Cortex of kidney (tissue), 1 donor: ENCODE measurements around the gene CD58.
"Not testable (repeated sequence)": the region's sequence is repeated elsewhere in the genome, so short reads cannot be mapped to it uniquely, and the experiment has no call there.

Experiments
- DNase-seq: peaks from one replicate; lab custom pipeline; 2025; lab: John Stamatoyannopoulos, UW

The CD58 gene, protein sequence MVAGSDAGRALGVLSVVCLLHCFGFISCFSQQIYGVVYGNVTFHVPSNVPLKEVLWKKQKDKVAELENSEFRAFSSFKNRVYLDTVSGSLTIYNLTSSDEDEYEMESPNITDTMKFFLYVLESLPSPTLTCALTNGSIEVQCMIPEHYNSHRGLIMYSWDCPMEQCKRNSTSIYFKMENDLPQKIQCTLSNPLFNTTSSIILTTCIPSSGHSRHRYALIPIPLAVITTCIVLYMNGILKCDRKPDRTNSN

DNA sequence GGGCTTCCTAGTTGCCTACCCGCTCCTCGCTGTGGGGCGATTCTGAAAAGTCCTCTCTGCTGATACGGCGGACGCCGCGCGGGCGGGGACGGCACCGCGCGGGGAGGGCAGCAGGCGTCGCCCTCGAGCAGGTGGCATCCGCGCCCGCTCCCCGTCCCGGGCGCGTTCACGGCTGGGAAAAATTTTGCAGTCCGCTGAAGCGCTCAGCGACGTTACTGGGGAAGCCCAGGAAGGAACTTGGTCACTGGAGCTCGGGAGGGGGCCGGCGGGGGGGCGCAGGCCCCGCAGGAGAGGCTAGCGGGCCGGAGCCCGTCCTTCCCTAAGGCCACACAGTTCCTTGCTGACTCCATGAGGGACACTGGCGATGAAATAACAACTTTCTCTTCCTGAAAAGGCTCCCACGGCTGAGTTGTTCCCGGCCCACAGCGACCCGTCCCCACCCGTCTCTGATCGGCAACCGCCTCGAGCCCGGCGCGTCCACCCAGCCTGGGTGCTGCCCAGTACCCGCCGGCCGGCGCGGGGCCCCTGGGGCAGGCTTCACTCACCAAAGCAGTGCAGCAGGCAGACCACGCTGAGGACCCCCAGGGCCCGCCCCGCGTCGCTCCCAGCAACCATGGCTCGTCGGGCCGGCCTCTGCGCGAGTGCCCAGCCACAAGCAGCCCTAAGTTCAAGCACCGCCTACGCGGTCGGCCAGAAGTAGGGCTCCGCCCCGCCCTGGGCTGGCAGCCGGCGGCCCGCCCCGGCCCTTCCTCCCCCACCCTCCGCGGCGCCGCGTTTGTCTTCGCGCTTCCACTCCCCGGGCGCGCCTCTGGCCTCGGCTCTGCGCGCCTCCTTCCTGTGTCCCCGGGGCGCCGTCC lies at the start of gene CD58:
CD58 (minus strand) TSS at position 669 of the 857 bp plus-strand sequence; CDS start at position 615, 54 bp downstream.
- no peak for DNase-seq

- DNase-seq: not testable (repeated sequence)
Observed at GRCh38 chr1:116620392-116620791, 49.6 kb upstream of the CD58 start.

- DNase-seq: not testable (repeated sequence)
Observed at GRCh38 chr1:116619106-116619505, 48.3 kb upstream of the CD58 start.

DNA sequence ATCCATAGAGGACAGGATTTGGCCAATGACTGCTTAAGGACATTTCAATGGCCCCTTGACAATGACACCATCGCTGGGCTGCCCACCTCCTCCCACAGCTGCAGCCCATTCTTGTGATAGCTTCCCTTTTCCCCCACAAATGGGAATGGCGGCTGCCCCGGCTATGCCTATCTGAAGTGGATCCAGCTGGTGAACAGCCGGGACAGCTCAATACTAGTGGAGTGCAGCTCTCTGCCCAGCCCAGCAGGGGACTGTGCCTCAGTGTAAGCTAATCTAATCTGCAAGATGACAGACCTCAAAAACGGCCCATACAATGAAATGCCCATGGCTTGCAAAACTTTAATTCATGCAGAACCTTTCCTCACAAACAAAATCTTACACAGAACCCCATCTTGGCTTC lies 47.0 kb upstream of the CD58 start:
- DNase-seq: not testable (repeated sequence)

GRCh38 chr1:116613825-116614224 lies 43.0 kb upstream of the CD58 start:
- not testable (repeated sequence) for DNase-seq

GRCh38 chr1:116609801-116610371 lies 39.1 kb upstream of the CD58 start:
- DNase-seq: not testable (repeated sequence)

- DNase-seq: not testable (repeated sequence)
Observed at GRCh38 chr1:116608841-116609240, 38.0 kb upstream of the CD58 start.

- DNase-seq: not testable (repeated sequence)
Observed at GRCh38 chr1:116608151-116608550, 37.3 kb upstream of the CD58 start.

- DNase-seq: not testable (repeated sequence)
Observed at GRCh38 chr1:116607463-116607862, 36.6 kb upstream of the CD58 start.

DNA sequence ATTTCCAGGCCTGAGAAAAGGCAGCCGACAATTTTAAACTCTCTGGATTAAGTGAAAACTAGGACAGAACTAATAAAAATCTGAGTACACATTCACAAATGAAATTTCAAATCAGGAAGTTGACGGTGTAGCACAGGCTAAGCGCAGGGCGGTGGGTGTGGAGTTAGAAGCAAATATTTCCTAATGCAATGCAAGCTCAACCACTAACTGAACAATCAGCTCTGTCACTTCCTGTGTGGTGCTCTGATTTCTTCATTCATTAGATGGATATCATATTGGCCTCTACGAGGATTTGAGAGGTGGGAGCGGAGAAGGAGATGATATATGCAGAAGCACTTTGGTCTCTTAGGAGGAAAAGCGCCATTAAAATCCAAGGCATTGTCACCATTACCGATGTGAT lies 35.2 kb upstream of the CD58 start:
- DNase-seq: not testable (repeated sequence)

DNA sequence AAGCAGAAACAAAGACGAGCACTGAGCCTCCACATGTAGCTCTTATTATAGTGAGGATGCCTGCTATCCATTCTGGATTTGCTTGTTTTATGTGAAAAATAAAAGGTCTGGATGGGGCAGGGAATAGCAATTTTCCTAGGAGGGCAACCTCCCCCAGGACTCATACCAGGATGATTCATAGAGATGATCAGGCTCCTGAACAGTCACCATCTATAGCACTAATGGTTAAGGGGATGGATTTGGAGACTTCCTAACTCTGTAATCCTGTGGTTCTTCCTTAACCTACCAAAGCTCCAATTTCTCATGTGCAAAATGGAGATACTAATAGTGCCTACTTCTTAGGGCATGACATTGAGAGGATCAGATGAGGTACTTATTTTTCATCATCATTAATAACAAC lies 34.5 kb upstream of the CD58 start:
- no peak for DNase-seq

- not testable (repeated sequence) for DNase-seq
Observed at GRCh38 chr1:116604408-116604807, 33.6 kb upstream of the CD58 start.

DNA sequence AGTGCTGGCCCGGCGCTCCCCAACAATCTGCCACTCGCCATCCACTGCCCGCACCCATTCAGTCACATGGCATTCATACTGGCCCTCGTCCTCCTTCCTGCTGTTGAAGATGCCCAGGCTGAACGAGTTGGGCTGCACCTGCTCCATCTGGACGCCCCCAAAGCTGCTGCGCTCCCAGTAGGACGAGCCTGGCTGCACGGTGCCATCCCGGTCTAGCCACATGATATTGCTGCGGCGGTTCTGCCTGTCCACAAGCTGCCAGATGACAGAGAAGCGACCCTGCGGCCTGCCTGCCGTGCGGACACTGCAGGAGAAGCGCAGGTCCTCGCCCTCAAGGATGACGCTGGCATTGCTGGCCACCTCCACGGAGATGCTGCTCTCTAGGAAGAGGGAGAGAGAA lies 32.8 kb upstream of the CD58 start:
- DNase-seq: not testable (repeated sequence)

DNA sequence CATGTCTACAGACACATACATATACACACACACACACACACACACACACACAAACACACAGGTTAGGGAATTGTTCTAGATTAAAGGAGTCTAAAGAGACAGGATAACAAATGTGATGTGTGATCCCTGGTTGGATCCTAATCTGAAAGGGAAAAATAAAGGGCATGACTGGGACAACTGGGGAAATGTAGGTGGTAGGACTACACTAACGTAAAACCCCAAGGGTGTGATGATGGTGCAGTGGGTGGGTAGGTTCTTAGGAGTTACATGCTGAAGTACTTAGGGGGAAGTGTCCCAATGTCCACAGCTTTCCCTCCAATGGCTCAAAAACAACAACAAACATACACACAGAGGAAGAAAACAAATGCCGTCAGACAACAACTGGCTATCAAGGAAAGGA lies 28.5 kb upstream of the CD58 start:
- DNase-seq: not testable (repeated sequence)

- DNase-seq: not testable (repeated sequence)
Observed at GRCh38 chr1:116598420-116599036, 27.7 kb upstream of the CD58 start.

DNA sequence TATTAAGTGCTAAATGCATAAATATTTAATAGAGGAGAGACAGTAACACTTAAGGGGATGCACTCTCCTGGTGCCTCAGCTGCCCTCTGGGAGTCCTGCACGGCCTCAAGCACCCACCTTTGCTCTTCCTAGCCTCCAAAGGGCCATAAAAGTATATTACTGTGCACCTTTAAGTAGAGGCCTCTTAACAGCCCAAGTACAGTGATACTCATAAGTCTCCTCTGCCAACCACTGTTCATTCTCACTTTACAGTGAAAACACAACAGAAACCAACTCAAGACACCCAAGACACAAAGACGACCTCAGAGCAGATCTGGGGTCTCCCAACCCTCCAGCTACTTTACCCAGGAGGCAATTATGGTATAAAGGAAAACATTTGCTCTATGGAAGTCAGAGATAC lies 26.6 kb upstream of the CD58 start:
- DNase-seq: not testable (repeated sequence)

- DNase-seq: not testable (repeated sequence)
Observed at GRCh38 chr1:116596742-116597307, 26.0 kb upstream of the CD58 start.

DNA sequence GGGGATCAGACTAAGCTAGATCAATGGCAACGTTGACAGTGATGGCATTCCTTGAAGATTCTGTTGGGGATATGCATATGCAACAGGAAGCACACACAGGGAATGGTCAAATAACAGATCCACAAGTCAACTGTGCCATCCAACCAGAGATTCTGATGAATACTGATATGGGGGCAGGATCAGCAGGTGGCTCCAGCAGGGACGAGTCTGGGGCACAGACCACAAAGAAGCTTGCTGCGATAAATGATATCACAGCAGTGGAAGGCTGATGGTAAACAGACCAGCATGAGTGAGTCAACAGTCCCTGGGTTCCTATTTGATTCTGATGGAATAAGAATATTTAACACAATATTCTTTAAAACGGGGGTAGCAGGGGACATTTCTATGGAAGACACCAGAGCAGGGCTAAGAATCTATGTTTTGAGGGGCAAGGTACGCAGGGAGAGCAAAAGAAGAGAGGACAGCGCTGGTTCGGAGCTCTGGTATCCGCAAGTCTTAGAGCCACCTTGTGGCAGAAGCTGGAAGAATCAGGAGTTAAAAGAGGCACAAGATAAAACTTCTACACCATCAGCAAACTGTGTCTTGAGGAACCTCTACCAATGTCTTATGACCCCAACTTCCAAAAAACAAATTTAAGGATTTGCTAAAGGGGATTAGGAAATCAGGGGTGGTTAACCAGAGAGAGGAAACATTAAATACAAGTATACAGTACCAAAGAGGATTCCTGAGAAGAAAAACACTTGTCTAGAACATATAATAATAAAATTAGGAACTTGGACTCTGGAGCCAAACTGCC lies 25.3 kb upstream of the CD58 start:
- not testable (repeated sequence) for DNase-seq

GRCh38 chr1:116595065-116595840 lies 24.4 kb upstream of the CD58 start:
- DNase-seq: not testable (repeated sequence)

GRCh38 chr1:116593977-116594376 lies 23.2 kb upstream of the CD58 start:
- not testable (repeated sequence) for DNase-seq
